Endothelial cell of umbilical vein (primary cell): Measurements from ENCODE around the gene SLC16A2. TPM values are rescaled to one million over a fixed set of nuclear protein-coding genes. Genes with fewer than 3 reads are reported as not detected.

ENCODE experiments used
- BruUV-seq: library from RNA; stranded (reverse); fragments of 400-500 nt; replicated peaks from 2 replicates; lab custom pipeline; 2021; lab: Mats Ljungman, UMichigan
- CTCF ChIA-PET: fragments of 300-600, 350-600 bp; sonication (Branson Sonifier 250); formaldehyde crosslinking; loops from one replicate; lab custom pipeline; 2021; ENCODE audit warnings: antibody characterized with exemption, inconsistent platforms; lab: Charles Lee
- POLR2A ChIA-PET: fragments of 300-600, 350-600 bp; sonication (Branson Sonifier 250); formaldehyde crosslinking; loops from one replicate; lab custom pipeline; 2021; ENCODE audit warnings: antibody characterized with exemption, inconsistent platforms; lab: Charles Lee
- DNase-seq: peaks from one replicate; pipeline ENCODE4 v3.0.0-alpha.2; 2011; ENCODE audit warnings: low read depth, low spot score
- FAIRE-seq: peaks from 2 replicates; lab custom pipeline; 2011; peaks lifted over from hg19 to GRCh38; lab: Jason Lieb, UNC
- H2AFZ ChIP-seq: 2 replicates; pipeline ENCODE4 v1.6.0; 2012; ENCODE audit warnings: low read depth, low read length, control low read depth, inconsistent platforms
- H3K27ac ChIP-seq: 2 replicates; pipeline ENCODE4 v1.5.1; 2011; ENCODE audit warnings: low read depth, mild to moderate bottlenecking, control low read depth, low read length, moderate library complexity; ENCODE audit not compliant: insufficient read depth
- H3K27me3 ChIP-seq, 2 experiments: 2 replicates each; pipeline versions ENCODE4 v1.6.0 to v1.6.1; 2011; ENCODE audit warnings: low read length in 2 of 2, mixed read lengths in 1 of 2; ENCODE audit not compliant: control insufficient read depth in 2 of 2, insufficient read depth in 2 of 2
- H3K36me3 ChIP-seq, 2 experiments: 2 replicates in 1 of 2; 3 replicates in 1 of 2; pipeline ENCODE4 v1.5.1; 2011; ENCODE audit warnings: low read length in 2 of 2, mild to moderate bottlenecking in 1 of 2, moderate library complexity in 1 of 2; ENCODE audit not compliant: control insufficient read depth in 2 of 2, insufficient read depth in 2 of 2; ENCODE audit errors: extremely low read depth in 1 of 2
- H3K4me1 ChIP-seq: 3 replicates; pipeline ENCODE4 v1.5.1; 2011; ENCODE audit warnings: mild to moderate bottlenecking, low read length; ENCODE audit not compliant: control insufficient read depth, insufficient read depth; ENCODE audit errors: extremely low read depth
- H3K4me2 ChIP-seq: 2 replicates; pipeline ENCODE4 v1.6.1; 2011; ENCODE audit warnings: low read length, control low read depth, mixed read lengths; ENCODE audit not compliant: insufficient read depth
- H3K4me3 ChIP-seq, 3 experiments: fragments of 200-600 bp in 1 of 3; sonication (generic), shearing (Covaris generic) in 1 of 3; replicated peaks in 1 of 3; 2 replicates each; pipeline ENCODE4 v1.5.1; 2011 to 2016; ENCODE audit warnings: control low read depth in 3 of 3, low read length in 3 of 3, mild to moderate bottlenecking in 2 of 3, inconsistent platforms in 1 of 3, low read depth in 1 of 3, moderate library complexity in 1 of 3; ENCODE audit not compliant: insufficient read depth in 1 of 3
- H3K79me2 ChIP-seq: 2 replicates; pipeline ENCODE4 v1.6.0; 2012; ENCODE audit warnings: low read length, inconsistent platforms; ENCODE audit not compliant: control insufficient read depth, insufficient read depth
- H3K9ac ChIP-seq: replicated peaks from 2 replicates; pipeline ENCODE3; 2011; ENCODE audit warnings: low read length, control low read depth; ENCODE audit not compliant: insufficient read depth; ENCODE audit errors: extremely low read depth
- H3K9me1 ChIP-seq: replicated peaks from 3 replicates; pipeline ENCODE4 v1.6.0; 2011; ENCODE audit warnings: mild to moderate bottlenecking, low read length; ENCODE audit not compliant: control insufficient read depth, insufficient read depth; ENCODE audit errors: extremely low read depth
- H3K9me3 ChIP-seq: replicated peaks from 2 replicates; pipeline ENCODE4 v1.5.1; 2012; ENCODE audit warnings: low read length, inconsistent platforms; ENCODE audit not compliant: control insufficient read depth, insufficient read depth
- H4K20me1 ChIP-seq: replicated peaks from 2 replicates; pipeline ENCODE3; 2011; ENCODE audit warnings: mild to moderate bottlenecking, low read length; ENCODE audit not compliant: control insufficient read depth, insufficient read depth; ENCODE audit errors: extremely low read depth
- EZH2 ChIP-seq: IDR thresholded peaks from 2 replicates; pipeline ENCODE4 v1.6.1; 2012; ENCODE audit warnings: borderline replicate concordance, low read depth, mild to moderate bottlenecking, moderate library complexity, low read length, inconsistent platforms; ENCODE audit not compliant: severe bottlenecking
- FOS ChIP-seq: IDR thresholded peaks from 2 replicates; pipeline ENCODE4 v1.6.1; 2011; ENCODE audit warnings: mild to moderate bottlenecking, low read length, moderate library complexity, borderline replicate concordance; ENCODE audit not compliant: insufficient read depth
- GATA2 ChIP-seq: IDR thresholded peaks from 2 replicates; pipeline ENCODE4 v1.7.0; 2011; ENCODE audit warnings: low read depth, mild to moderate bottlenecking, moderate library complexity, mixed read lengths, low read length; ENCODE audit not compliant: insufficient read length, insufficient read depth
- JUN ChIP-seq: IDR thresholded peaks from 2 replicates; pipeline ENCODE4 v1.6.1; 2011; ENCODE audit warnings: borderline replicate concordance, low read depth; ENCODE audit not compliant: insufficient read length, insufficient read depth
- MYC ChIP-seq: IDR thresholded peaks from one replicate; pipeline ENCODE4 v1.6.1; 2011; ENCODE audit warnings: mild to moderate bottlenecking, low read depth, low read length
- POLR2A ChIP-seq: IDR thresholded peaks from 2 replicates; pipeline ENCODE4 v1.6.1; 2012; ENCODE audit warnings: low read depth, mild to moderate bottlenecking, control low read depth, low read length
- POLR2AphosphoS5 ChIP-seq: IDR thresholded peaks from 2 replicates; pipeline ENCODE4 v1.6.1; 2012; ENCODE audit warnings: low read depth, mild to moderate bottlenecking, control low read depth, low read length, moderate library complexity; ENCODE audit not compliant: insufficient read depth
- dilution Hi-C: fragments of 300-500 bp; cut with MboI; formaldehyde crosslinking; loops from one replicate; pipeline ENCODE4 v1.15.0; 2019; ENCODE audit warnings: low sequenced_read_pairs; ENCODE audit not compliant: extremely low pct_ligation_motif_present
- intact Hi-C: fragments of 100-400 bp; cut with micrococcal nuclease; formaldehyde crosslinking; loops from one replicate; pipeline ENCODE4 v1.10.0; 2022
- polyA plus RNA-seq, 4 experiments: library from polyadenylated mRNA; depleted of rRNA in 3 of 4; stranded (reverse) in 3 of 4; unstranded in 1 of 4; fragments of >200 nt; gene quantifications; 2 replicates each; pipeline versions ENCODE4 v1.2.1 to v1.2.3, GENCODE V29; 2011 to 2012; ENCODE audit warnings: missing spikeins in 1 of 4
- total RNA-seq: library from RNA; stranded (reverse); gene quantifications from 2 replicates; pipeline ENCODE4 v1.2.3, GENCODE V29; 2021
- TF ChIP-seq, protein P1 (sequence below), 2 donors: IDR thresholded peaks; 1 replicate in 1 of 2; 2 replicates in 1 of 2; pipeline ENCODE4 v1.5.1; 2011; ENCODE audit warnings: low read length in 2 of 2, mild to moderate bottlenecking in 2 of 2, moderate library complexity in 2 of 2, control low read depth in 1 of 2, inconsistent platforms in 1 of 2, low read depth in 1 of 2; ENCODE audit not compliant: insufficient read depth in 1 of 2; ENCODE audit errors: extremely low read depth in 1 of 2
- TF ChIP-seq, protein P2 (sequence below): IDR thresholded peaks from 2 replicates; pipeline ENCODE4 v1.6.1; 2011; ENCODE audit not compliant: insufficient read depth, insufficient read length

SLC16A2 gene
- total and polyA plus RNA-seq, 2 donors (not counting 3 experiments of a cell fraction or from before 2014, with no cell fraction given), result 3.1 to 3.6 TPM

DNA sequence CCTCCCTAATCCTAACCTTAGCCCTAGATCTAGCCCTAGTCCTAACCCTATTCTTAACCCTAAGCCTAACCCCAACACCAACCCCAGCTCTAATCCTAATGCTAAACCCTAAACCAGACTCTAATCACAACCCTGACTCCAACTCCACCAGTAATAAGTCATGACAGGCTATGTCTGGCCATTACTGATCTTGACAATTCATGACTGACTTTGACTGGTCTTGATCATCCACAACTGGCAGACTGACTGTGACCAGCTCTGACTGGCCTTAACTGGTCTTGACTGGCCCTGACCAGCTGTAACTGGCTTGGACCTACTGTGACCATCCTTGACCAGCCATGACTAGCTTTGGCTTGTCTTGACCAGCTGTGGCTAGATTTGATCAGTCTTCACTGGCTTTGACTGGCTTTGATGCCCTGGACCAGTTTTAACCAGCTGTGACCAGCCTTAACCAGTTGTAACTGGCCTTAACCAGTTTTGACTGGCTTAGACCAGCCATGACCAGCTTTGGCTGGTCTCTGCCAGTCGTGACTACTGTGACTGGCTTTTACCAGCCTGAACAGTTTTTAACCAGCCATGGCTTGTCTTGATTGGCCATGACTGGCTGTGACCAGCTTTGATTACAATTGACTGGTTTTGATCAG, 124.7 kb downstream of the SLC16A2 start:
- dilution Hi-C loops, result no loop called here
- CTCF ChIA-PET, result interaction anchor here (1.0 kb wide), 1 partner anchor 10 kb away, joined by 3 read pairs; no protein-coding TSS in a partner anchor
- H2AFZ ChIP-seq, result no peak overlapping the region
- TF ChIP-seq JUN (no peak), POLR2A (no peak), FOS (no peak), MYC (no peak), EZH2 (no peak)
- H3K4me2 ChIP-seq, result no peak overlapping the region
- no peaks in the 10 kb centered on the region for H3K9me1 ChIP-seq
- no peaks in the 10 kb centered on the region for H3K27me3 ChIP-seq
- no peaks in the 10 kb centered on the region for H4K20me1 ChIP-seq
- FAIRE-seq (no peak), DNase-seq (no peak)
- no peaks in the 10 kb centered on the region for H3K9me3 ChIP-seq
- H3K79me2 ChIP-seq, result no peaks in the 10 kb centered on the region
- POLR2A ChIA-PET, result no interaction called here
- H3K4me3 ChIP-seq, result no peak overlapping the region
- H3K9ac ChIP-seq, result no peak overlapping the region
- BruUV-seq, result no TSS peak
- H3K36me3 ChIP-seq, result no peaks in the 10 kb centered on the region
- H3K27ac ChIP-seq, result no peak overlapping the region
- H3K4me1 ChIP-seq, result no peaks in the 10 kb centered on the region
- intact Hi-C loops, result no loop called here

DNA sequence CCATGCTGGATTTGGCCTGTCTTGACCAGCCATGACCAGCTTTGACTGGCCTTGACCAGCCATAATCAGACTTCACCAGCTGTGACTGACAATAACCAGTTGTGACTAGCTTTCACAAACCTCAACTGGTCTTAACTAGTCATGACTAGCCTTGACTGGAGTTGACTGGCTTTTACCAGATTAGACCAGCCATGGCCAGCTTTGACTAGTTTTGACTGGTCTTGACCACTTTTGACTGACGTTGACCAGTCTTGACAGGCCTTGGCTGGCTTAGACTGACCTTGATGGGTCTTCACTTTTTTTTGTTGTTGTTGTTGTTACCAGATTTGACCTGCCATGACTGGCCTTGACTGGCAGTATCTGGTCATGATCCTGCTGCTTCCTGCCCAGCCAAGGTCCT, 125.7 kb downstream of the SLC16A2 start:
- intact Hi-C loops (no loop called here), dilution Hi-C loops (no loop called here)
- DNase-seq (no peak), FAIRE-seq (no peak)
- no peaks in the 10 kb centered on the region for H3K4me1 ChIP-seq
- H3K27ac ChIP-seq, result no peak overlapping the region
- ChIA-PET POLR2A (no interaction called here), CTCF (interaction anchor here (1.0 kb wide), 1 partner anchor 11 kb away, joined by 3 read pairs; no protein-coding TSS in a partner anchor)
- H3K36me3 ChIP-seq, result no peaks in the 10 kb centered on the region
- no peak overlapping the region for H3K4me3 ChIP-seq
- no peaks in the 10 kb centered on the region for H3K79me2 ChIP-seq
- H3K4me2 ChIP-seq, result no peak overlapping the region
- H3K9ac ChIP-seq, result no peak overlapping the region
- no peaks in the 10 kb centered on the region for H4K20me1 ChIP-seq
- no peaks in the 10 kb centered on the region for H3K9me1 ChIP-seq
- H3K9me3 ChIP-seq, result no peaks in the 10 kb centered on the region
- no peak for TF ChIP-seq GATA2
- no peak for TF ChIP-seq POLR2AphosphoS5
- no peak for TF ChIP-seq EZH2
- TF ChIP-seq, protein P1, sequence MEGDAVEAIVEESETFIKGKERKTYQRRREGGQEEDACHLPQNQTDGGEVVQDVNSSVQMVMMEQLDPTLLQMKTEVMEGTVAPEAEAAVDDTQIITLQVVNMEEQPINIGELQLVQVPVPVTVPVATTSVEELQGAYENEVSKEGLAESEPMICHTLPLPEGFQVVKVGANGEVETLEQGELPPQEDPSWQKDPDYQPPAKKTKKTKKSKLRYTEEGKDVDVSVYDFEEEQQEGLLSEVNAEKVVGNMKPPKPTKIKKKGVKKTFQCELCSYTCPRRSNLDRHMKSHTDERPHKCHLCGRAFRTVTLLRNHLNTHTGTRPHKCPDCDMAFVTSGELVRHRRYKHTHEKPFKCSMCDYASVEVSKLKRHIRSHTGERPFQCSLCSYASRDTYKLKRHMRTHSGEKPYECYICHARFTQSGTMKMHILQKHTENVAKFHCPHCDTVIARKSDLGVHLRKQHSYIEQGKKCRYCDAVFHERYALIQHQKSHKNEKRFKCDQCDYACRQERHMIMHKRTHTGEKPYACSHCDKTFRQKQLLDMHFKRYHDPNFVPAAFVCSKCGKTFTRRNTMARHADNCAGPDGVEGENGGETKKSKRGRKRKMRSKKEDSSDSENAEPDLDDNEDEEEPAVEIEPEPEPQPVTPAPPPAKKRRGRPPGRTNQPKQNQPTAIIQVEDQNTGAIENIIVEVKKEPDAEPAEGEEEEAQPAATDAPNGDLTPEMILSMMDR (IDR thresholded peaks at IDR 0.05; ENCODE audit: extremely low read depth in 1 of 2, insufficient read depth in 1 of 2, low read depth in 1 of 2, low read length in 2 of 2), result no peak
- no peak for TF ChIP-seq MYC
- TF ChIP-seq JUN, result no peak
- TF ChIP-seq, protein P2, sequence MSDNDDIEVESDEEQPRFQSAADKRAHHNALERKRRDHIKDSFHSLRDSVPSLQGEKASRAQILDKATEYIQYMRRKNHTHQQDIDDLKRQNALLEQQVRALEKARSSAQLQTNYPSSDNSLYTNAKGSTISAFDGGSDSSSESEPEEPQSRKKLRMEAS, result no peak
- H2AFZ ChIP-seq, result no peak overlapping the region
- BruUV-seq, result no TSS peak
- H3K27me3 ChIP-seq, result no peaks in the 10 kb centered on the region
